K562 (cell line): ENCODE measurements around the gene LHX3.

ENCODE experiments used
- CAMTA2 ChIP-seq: fragments of 250-450 bp; sonication (Bioruptor Pico); conservative IDR thresholded peaks from 2 replicates; pipeline ENCODE4 v1.5.1; 2022
- CTCF ChIP-seq, 3 experiments: IDR thresholded peaks in 2 of 3; conservative IDR thresholded peaks in 1 of 3; 2 replicates each; pipeline ENCODE4 v1.5.1; 2011 to 2012; ENCODE audit warnings: low read length in 3 of 3, mild to moderate bottlenecking in 3 of 3, control low read depth in 2 of 3, improper control_type of control experiment in 1 of 3, inconsistent platforms in 1 of 3, low read depth in 1 of 3, mixed read lengths in 1 of 3, moderate library complexity in 1 of 3; ENCODE audit not compliant: insufficient read depth in 2 of 3
- DDX20 ChIP-seq: fragments of 450-650 bp; IDR thresholded peaks from 2 replicates; pipeline ENCODE4 v1.6.1; 2016; ENCODE audit warnings: missing genetic modification characterization, low read depth, mild to moderate bottlenecking, missing compliant biosample characterization, moderate library complexity
- HDAC2 ChIP-seq: fragments of 450-650 bp; IDR thresholded peaks from 2 replicates; pipeline ENCODE4 v1.6.1; 2016; ENCODE audit warnings: mild to moderate bottlenecking
- THAP7 ChIP-seq: fragments of 250-450 bp; sonication (Bioruptor Pico); IDR thresholded peaks from 2 replicates; pipeline ENCODE4 v1.5.0; 2021
- ZNF274 ChIP-seq: IDR thresholded peaks from 2 replicates; pipeline ENCODE4 v1.6.1; 2011; ENCODE audit warnings: low read depth, mild to moderate bottlenecking, low read length, moderate library complexity, borderline replicate concordance
- ZNF639 ChIP-seq, 2 experiments: fragments of 200-800 bp in 1 of 2; sonication (Bioruptor generic) in 1 of 2; sonication (generic) in 1 of 2; formaldehyde crosslinking in 1 of 2; IDR thresholded peaks in 1 of 2; conservative IDR thresholded peaks in 1 of 2; 2 replicates each; pipeline versions ENCODE4 v1.5.0 to v1.6.1; 2016 to 2020; ENCODE audit warnings: missing compliant biosample characterization in 1 of 2, missing genetic modification characterization in 1 of 2, missing genetic modification reagents in 1 of 2
- TF ChIP-seq, protein P1 (sequence below): fragments of 250-450 bp; sonication (Bioruptor Pico); IDR thresholded peaks from 2 replicates; pipeline ENCODE4 v1.8.0; 2021; ENCODE audit warnings: moderate library complexity, mild to moderate bottlenecking, inconsistent platforms
- TF ChIP-seq, protein P2 (sequence below): sonication (generic); formaldehyde crosslinking; IDR thresholded peaks from 2 replicates; pipeline ENCODE4 v1.9.0; 2022; ENCODE audit warnings: mild to moderate bottlenecking, missing genetic modification reagents

GRCh38 chr9:136239135-136239982 is 34.4 kb upstream of the LHX3 start:
- TF ChIP-seq, protein P1, sequence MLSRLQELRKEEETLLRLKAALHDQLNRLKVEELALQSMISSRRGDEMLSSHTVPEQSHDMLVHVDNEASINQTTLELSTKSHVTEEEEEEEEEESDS (CRISPR knock-in tag) = no peak
- TF ChIP-seq ZNF274 = no peak
- no peak for TF ChIP-seq CTCF (IDR thresholded peaks at IDR 0.05 in 2 of 3, conservative IDR thresholded peaks at IDR 0.05 in 1 of 3; ENCODE audit: insufficient read depth in 2 of 3, low read depth in 1 of 3, low read length in 3 of 3)
- TF ChIP-seq HDAC2 = no peak
- TF ChIP-seq, protein P2, sequence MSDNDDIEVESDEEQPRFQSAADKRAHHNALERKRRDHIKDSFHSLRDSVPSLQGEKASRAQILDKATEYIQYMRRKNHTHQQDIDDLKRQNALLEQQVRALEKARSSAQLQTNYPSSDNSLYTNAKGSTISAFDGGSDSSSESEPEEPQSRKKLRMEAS (CRISPR knock-in tag) = no peak
- TF ChIP-seq CAMTA2 (CRISPR knock-in tag) = no peak
- no peak for TF ChIP-seq THAP7
- TF ChIP-seq DDX20 (tag) = no peak
- TF ChIP-seq ZNF639 (CRISPR knock-in tag; conservative IDR thresholded peaks at IDR 0.05 in 1 of 2, IDR thresholded peaks at IDR 0.05 in 1 of 2) = no peak
